ENCODE measurements around the gene THAP11.
A peak's percentile ranks its signal among the peaks of the same experiment; 100 is the strongest.

THAP11 gene

GRCh38 chr16:67841816-67842508, at the start of gene THAP11:
Gene THAP11, plus strand, starts transcription at chr16:67842320. Its CDS starts 235 bp downstream, at chr16:67842555.
- DNase-seq (ENCODE audit: low read depth in 1 of 2, low spot score in 1 of 2), result peak; percentile 85 to 88

GRCh38 chr16:67796099-67796718, 45.9 kb upstream of the THAP11 start:
- no peak for DNase-seq (ENCODE audit: low read depth in 1 of 2, low spot score in 1 of 2)

- no peak for DNase-seq (ENCODE audit: low read depth in 1 of 2, low spot score in 1 of 2)
Observed at GRCh38 chr16:67800338-67800926, 41.7 kb upstream of the THAP11 start.

GRCh38 chr16:67801241-67801640, 40.9 kb upstream of the THAP11 start:
- DNase-seq (ENCODE audit: low read depth in 1 of 2, low spot score in 1 of 2), result no peak

- DNase-seq (ENCODE audit: low read depth in 1 of 2, low spot score in 1 of 2), result no peak
Observed at GRCh38 chr16:67801883-67802282, 40.2 kb upstream of the THAP11 start.

- DNase-seq (ENCODE audit: low read depth in 1 of 2, low spot score in 1 of 2), result no peak
Observed at GRCh38 chr16:67803894-67804293, 38.2 kb upstream of the THAP11 start.

GRCh38 chr16:67804853-67805542, 37.1 kb upstream of the THAP11 start:
- DNase-seq (ENCODE audit: low read depth in 1 of 2, low spot score in 1 of 2), result no peak

GRCh38 chr16:67805718-67806427, 36.2 kb upstream of the THAP11 start:
- DNase-seq (ENCODE audit: low read depth in 1 of 2, low spot score in 1 of 2), result no peak

GRCh38 chr16:67806428-67807147, 35.5 kb upstream of the THAP11 start, which contains the start of the genes RANBP10 and TSNAXIP1:
Gene RANBP10, minus strand, starts transcription at chr16:67806560. Its CDS starts 24 bp downstream, at chr16:67806536.
Gene TSNAXIP1, plus strand, starts transcription at chr16:67806889. Its CDS starts 261 bp downstream, at chr16:67807150.
- peak; percentile 87 to 94 for DNase-seq (ENCODE audit: low read depth in 1 of 2, low spot score in 1 of 2)

GRCh38 chr16:67807148-67807682, 34.9 kb upstream of the THAP11 start:
- no peak for DNase-seq (ENCODE audit: low read depth in 1 of 2, low spot score in 1 of 2)

GRCh38 chr16:67811899-67812298, 30.2 kb upstream of the THAP11 start:
- DNase-seq (ENCODE audit: low read depth in 1 of 2, low spot score in 1 of 2), result no peak

GRCh38 chr16:67814567-67814966, 27.6 kb upstream of the THAP11 start:
- DNase-seq (ENCODE audit: low read depth in 1 of 2, low spot score in 1 of 2), result no peak

- DNase-seq (ENCODE audit: low read depth in 1 of 2, low spot score in 1 of 2), result no peak
Observed at GRCh38 chr16:67820608-67821259, 21.4 kb upstream of the THAP11 start.

GRCh38 chr16:67822511-67822910, 19.6 kb upstream of the THAP11 start:
- DNase-seq (ENCODE audit: low read depth in 1 of 2, low spot score in 1 of 2), result no peak

- DNase-seq (ENCODE audit: low read depth in 1 of 2, low spot score in 1 of 2), result no peak
Observed at GRCh38 chr16:67825119-67825518, 17.0 kb upstream of the THAP11 start.

GRCh38 chr16:67825906-67826305, 16.2 kb upstream of the THAP11 start:
- no peak for DNase-seq (ENCODE audit: low read depth in 1 of 2, low spot score in 1 of 2)

GRCh38 chr16:67828651-67829050, 13.5 kb upstream of the THAP11 start:
- DNase-seq (ENCODE audit: low read depth in 1 of 2, low spot score in 1 of 2), result no peak

GRCh38 chr16:67833030-67833414, 9.1 kb upstream of the THAP11 start:
- DNase-seq (ENCODE audit: low read depth in 1 of 2, low spot score in 1 of 2), result no peak

- peak; percentile 79 to 86 for DNase-seq (ENCODE audit: low read depth in 1 of 2, low spot score in 1 of 2)
Observed at GRCh38 chr16:67833415-67834241, 8.5 kb upstream of the THAP11 start.

Measured in stimulated activated CD4-positive, alpha-beta T cell treated with anti-CD3 and anti-CD28 coated beads, Interleukin-15, amount 100 ng/mL, for 1 hour (primary cell).